ENCODE results near the gene CCDC117. TPM values are rescaled to one million over a fixed set of nuclear protein-coding genes. Genes with fewer than 3 reads are reported as not detected.
"Not testable (repeated sequence)": the region's sequence is repeated elsewhere in the genome, so short reads cannot be mapped to it uniquely, and the experiment has no call there.

CCDC117 gene
- total RNA-seq, 1 experiment from 2014 or later = 7.1 TPM

DNA sequence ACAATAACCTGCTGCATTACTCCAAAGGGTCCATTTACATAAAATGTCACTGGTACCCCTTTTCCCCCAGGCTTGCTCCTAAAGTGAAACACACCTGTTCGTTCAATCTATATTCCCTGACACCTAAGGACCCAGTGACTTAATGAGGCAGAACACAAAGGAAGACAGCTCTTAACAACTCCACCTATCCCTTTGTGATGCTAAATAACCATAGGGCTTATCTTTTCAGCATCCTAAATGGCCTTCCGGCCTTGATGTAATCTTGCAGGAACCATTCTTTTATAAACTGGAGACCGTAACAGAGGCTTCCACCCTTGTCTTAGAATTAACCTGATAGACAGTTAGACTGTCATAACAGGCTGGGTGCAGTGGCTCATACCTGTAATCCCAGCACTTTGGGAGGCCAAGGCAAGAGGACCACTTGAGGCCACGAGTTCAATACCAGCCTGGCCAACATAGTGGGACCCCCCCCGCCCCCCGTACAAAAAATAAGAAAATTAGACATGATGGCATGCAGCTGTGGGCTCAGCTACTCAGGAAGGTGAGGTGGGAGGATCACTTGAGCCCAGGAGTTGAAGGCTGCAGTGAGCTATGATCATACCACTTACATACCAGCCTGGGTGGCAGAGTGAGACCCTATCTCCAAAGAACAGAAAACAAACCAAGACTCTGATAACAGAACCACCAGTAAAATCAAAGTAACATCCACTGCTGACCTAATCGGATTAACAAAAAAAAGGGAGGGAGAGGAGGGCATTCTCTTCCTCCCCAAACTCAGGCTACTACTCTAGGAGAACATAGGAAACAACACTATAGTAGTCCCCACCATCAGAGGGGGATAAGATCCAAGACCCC is 36.0 kb upstream of the CCDC117 start:
- CTCF ChIA-PET = no interaction called here

DNA sequence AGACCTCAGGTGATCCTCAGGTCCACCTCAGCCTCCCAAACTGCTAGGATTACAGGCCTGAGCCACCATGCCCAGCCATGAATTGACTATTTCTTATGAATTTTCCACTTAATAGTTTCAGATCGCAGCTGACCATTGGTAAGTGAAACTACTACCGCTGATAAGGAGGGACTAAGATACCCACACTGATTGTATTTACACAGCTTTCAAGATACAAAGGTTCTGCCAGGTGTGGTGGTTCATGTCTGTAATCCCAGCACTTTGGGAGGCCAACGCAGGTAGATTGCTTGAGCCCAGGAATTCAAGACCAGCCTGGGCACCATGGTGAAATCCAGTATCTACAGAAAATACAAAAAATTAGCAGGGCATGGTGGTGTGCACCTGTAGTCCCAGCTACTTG is 34.8 kb upstream of the CCDC117 start:
- H3K4me1 ChIP-seq (ENCODE audit: insufficient read depth, low read length) = no peaks in the 10 kb centered on the region
- DNase-seq (no peak), ATAC-seq (no peak)
- no peak overlapping the region for H3K4me2 ChIP-seq (ENCODE audit: low read length)
- no peak overlapping the region for H3K27ac ChIP-seq (ENCODE audit: low read length)
- no peaks in the 10 kb centered on the region for H3K27me3 ChIP-seq (ENCODE audit: low read length)
- TF ChIP-seq EZH2phosphoT487 (IDR thresholded peaks at IDR 0.05; ENCODE audit: borderline replicate concordance, low read length) = no peak
- TF ChIP-seq, protein P1, sequence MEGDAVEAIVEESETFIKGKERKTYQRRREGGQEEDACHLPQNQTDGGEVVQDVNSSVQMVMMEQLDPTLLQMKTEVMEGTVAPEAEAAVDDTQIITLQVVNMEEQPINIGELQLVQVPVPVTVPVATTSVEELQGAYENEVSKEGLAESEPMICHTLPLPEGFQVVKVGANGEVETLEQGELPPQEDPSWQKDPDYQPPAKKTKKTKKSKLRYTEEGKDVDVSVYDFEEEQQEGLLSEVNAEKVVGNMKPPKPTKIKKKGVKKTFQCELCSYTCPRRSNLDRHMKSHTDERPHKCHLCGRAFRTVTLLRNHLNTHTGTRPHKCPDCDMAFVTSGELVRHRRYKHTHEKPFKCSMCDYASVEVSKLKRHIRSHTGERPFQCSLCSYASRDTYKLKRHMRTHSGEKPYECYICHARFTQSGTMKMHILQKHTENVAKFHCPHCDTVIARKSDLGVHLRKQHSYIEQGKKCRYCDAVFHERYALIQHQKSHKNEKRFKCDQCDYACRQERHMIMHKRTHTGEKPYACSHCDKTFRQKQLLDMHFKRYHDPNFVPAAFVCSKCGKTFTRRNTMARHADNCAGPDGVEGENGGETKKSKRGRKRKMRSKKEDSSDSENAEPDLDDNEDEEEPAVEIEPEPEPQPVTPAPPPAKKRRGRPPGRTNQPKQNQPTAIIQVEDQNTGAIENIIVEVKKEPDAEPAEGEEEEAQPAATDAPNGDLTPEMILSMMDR (conservative IDR thresholded peaks at IDR 0.05; ENCODE audit: low read depth, low read length) = no peak
- no peak overlapping the region for H3K4me3 ChIP-seq (ENCODE audit: low read length)
- no peak overlapping the region for H2AFZ ChIP-seq (ENCODE audit: low read length)
- no peaks in the 10 kb centered on the region for H3K9me2 ChIP-seq (replicated peaks; ENCODE audit: low read length)
- no peak overlapping the region for H3K9ac ChIP-seq (ENCODE audit: low read length)
- H3K79me2 ChIP-seq (ENCODE audit: low read length) = peaks cover 59% of the 10 kb centered on the region
- no TSS peak for BruUV-seq (replicated peaks)
- POLR2A ChIA-PET (ENCODE audit: unreplicated experiment) = no interaction called here
- H3K9me3 ChIP-seq (ENCODE audit: low read length) = no peaks in the 10 kb centered on the region
- no peaks in the 10 kb centered on the region for H3F3A ChIP-seq (ENCODE audit: low read length, unreplicated experiment)
- intact Hi-C loops (cut with micrococcal nuclease) = no loop called here
- no peaks in the 10 kb centered on the region for H3K36me3 ChIP-seq (ENCODE audit: low read depth, low read length)
- no peaks in the 10 kb centered on the region for H4K20me1 ChIP-seq (ENCODE audit: low read length)
- CTCF ChIA-PET = no interaction called here

More for the DNA sequence above, 36.0 kb upstream of the CCDC117 start:
- no peaks in the 10 kb centered on the region for H3K4me1 ChIP-seq (ENCODE audit: insufficient read depth, low read length)
- POLR2A ChIA-PET (ENCODE audit: unreplicated experiment) = no interaction called here
- no peak overlapping the region for H3K4me2 ChIP-seq (ENCODE audit: low read length)
- no peaks in the 10 kb centered on the region for H3K36me3 ChIP-seq (ENCODE audit: low read depth, low read length)
- H2AFZ ChIP-seq (ENCODE audit: low read length) = no peak overlapping the region
- no peaks in the 10 kb centered on the region for H3F3A ChIP-seq (ENCODE audit: low read length, unreplicated experiment)
- no peaks in the 10 kb centered on the region for H4K20me1 ChIP-seq (ENCODE audit: low read length)
- no peak overlapping the region for H3K9ac ChIP-seq (ENCODE audit: low read length)
- no peaks in the 10 kb centered on the region for H3K9me3 ChIP-seq (ENCODE audit: low read length)
- intact Hi-C loops (cut with micrococcal nuclease) = no loop called here
- TF ChIP-seq, protein P1 (conservative IDR thresholded peaks at IDR 0.05; ENCODE audit: low read depth, low read length) = no peak
- no peak for TF ChIP-seq EZH2phosphoT487 (IDR thresholded peaks at IDR 0.05; ENCODE audit: borderline replicate concordance, low read length)
- TF ChIP-seq EZH2 (IDR thresholded peaks at IDR 0.05; ENCODE audit: low read length, unreplicated experiment) = no peak
- ATAC-seq (no peak), DNase-seq (no peak)
- H3K9me2 ChIP-seq (replicated peaks; ENCODE audit: low read length) = no peaks in the 10 kb centered on the region
- no peak overlapping the region for H3K4me3 ChIP-seq (ENCODE audit: low read length)
- no TSS peak for BruUV-seq (replicated peaks)
- no peak overlapping the region for H3K27ac ChIP-seq (ENCODE audit: low read length)
- H3K27me3 ChIP-seq (ENCODE audit: low read length) = no peaks in the 10 kb centered on the region
- H3K79me2 ChIP-seq (ENCODE audit: low read length) = peaks cover 56% of the 10 kb centered on the region

DNA sequence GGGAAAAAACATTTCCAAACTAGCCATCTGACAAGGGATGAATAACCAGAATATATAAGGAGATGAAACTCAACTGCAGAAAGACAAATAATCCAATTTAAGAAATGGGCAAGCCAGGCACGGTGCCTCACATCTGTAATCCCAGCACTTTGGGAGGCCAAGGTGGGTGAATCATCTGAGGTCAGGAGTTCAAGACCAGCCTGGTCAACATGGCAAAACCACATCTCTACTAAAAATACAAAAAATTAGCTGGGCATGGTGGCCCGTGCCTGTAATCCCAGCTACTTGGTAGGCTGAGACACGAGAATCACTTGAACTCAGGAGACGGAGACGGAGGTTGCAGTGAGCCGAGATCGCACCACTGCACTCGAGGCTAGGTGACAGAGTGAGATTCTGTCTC is 33.6 kb upstream of the CCDC117 start:
- H3F3A ChIP-seq (ENCODE audit: low read length, unreplicated experiment); H3K9me3 ChIP-seq (ENCODE audit: low read length); intact Hi-C loops (cut with micrococcal nuclease); H3K9ac ChIP-seq (ENCODE audit: low read length); CTCF ChIA-PET; POLR2A ChIA-PET (ENCODE audit: unreplicated experiment); H3K4me3 ChIP-seq (ENCODE audit: low read length); H4K20me1 ChIP-seq (ENCODE audit: low read length); H3K27ac ChIP-seq (ENCODE audit: low read length); H3K36me3 ChIP-seq (ENCODE audit: low read depth, low read length); ATAC-seq; DNase-seq; H3K4me2 ChIP-seq (ENCODE audit: low read length); BruUV-seq (replicated peaks); H2AFZ ChIP-seq (ENCODE audit: low read length); H3K9me2 ChIP-seq (replicated peaks; ENCODE audit: low read length); H3K4me1 ChIP-seq (ENCODE audit: insufficient read depth, low read length); H3K27me3 ChIP-seq (ENCODE audit: low read length): not testable (repeated sequence)
- peaks cover 70% of the 10 kb centered on the region for H3K79me2 ChIP-seq (ENCODE audit: low read length)

Data from PC-3 (cell line).